HG03469 (cell line): ENCODE data around the gene ADIG.

Experiments
- ATAC-seq: cut with Tn5 transposase; IDR thresholded peaks from one replicate; pipeline ENCODE4 v1.9.1; 2021; ENCODE audit warnings: mild to moderate bottlenecking, moderate library complexity, moderate number of reproducible peaks; ENCODE audit not compliant: unreplicated experiment

Gene ADIG

DNA sequence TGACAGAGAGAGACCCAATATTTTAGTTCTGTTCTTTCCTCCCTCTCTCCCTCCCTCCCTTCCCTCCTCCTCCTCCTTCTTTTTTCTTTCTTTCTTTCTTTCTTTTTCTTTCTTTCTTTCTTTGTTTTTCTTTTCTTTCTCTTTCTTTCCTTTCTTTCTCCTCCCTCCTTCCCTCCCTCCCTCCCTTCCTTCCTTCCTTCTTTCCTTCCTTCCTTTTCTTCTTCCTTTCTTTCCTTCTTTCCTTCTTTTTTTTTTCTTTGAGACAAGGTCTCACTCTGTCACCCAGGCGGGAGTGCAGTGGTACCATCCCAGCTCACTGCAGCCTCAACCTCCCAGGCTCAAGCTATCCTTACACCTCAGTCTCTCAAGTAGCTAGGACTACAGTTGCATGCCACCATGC, 49.0 kb downstream of the ADIG start:
- no peak for ATAC-seq

DNA sequence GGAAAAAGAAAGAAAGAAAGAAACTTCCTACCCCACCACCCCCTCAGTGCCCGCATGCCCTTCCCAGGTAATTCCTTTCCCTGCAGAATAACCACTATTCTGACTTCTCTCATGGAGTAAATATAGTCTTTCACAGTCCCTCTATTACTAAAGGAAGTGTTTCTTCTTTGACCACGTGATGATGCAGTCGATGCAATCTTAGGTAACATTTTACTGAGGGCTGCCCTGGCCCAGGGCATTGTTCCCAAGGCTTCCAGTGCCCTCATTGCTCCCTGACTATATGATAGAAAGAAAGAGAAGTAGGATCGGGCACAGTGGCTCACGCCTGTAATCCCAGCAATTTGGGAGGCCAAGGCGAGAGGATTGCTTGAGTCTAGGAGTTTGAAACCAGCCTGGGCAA, 49.7 kb downstream of the ADIG start:
- ATAC-seq = no peak

DNA sequence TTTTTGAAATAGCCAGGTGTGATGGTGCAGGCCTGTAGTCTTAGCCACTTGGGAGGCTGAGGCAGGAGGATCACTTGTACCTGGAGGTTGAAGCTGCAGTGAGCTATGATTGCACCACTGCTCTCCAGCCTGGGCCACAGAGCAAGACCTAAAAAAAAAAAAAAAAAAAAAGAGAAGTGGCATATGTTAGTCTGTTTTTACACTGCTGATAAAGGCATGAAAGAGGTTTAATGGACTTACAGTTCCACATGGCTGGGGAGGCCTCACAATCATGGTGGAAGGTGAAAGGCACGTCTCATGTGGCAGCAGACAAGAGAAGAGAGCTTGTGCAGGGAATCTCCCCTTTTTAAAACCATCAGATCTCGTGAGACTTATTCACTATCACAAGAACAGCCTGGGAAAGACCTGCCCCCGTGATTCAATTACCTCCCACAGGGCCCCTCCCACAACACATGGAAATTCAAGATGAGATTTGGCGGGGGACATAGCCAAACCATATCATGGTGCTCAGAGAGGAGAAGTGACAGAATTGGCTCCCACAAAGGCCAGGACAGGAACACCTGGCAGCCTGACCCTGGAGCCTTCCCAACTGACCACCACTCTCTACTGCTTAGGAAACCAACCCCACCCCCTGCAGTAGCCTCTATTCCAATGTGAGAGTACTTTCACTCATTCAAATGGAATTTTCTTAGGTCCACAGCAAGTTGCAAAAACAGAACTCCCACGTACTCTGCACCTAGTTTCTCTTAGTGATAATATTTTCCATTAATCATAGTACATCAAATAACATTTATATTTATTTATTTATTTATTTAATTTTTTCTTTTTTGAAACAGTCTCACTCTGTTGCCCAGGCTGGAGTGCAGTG, 50.4 kb downstream of the ADIG start:
- ATAC-seq = no peak

DNA sequence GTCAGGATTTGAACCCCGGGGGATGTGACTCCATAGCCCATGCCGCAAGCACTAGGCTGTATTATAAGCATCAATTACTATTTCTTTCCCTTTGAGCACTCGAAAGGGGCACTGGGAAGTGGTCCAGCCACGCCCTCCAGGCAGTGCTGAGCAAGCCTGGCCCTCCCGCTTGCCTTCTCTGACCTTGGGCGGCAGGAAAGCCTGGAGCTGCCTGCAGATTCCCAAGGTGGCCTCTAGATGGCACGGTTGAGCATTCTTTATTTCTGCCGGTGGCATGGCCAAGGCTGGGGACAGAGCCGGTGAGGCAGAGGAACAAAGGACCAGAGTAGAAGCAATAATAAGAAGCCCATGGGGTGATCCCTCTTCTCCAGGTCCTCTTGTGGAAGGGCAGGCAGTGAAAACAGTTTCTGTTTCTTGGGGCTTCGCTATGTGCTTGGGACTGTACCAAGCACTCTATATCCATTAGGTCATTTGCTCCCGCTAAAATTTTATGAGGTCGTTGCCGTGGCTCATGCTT, 52.6 kb downstream of the ADIG start:
- ATAC-seq = no peak

DNA sequence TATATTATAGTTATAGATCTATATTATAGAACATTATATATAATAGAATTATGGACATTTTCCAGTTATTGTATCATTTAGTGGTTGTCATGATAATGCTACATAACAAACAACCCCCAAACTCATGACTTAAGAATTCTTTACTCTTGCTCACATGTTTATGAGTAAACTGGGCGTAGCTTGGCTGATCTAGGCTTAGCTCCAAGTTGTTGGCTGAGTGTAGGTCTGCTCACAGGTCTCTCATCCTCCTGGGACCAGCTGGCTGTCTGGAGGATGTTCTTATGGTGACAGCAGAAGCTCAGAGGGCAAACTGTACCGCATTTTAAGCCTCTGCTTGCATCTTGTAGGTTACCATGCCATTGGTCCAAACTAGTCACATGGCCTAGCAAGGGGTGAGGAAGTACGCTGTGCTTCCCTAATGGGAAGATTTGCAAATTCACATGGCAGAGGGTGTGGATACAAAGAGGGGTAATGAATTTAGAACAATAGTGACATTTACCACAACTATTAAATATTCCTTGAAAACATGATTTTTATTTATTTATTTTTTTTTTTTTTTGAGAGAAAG, 54.8 kb downstream of the ADIG start:
- no peak for ATAC-seq
